ENCODE measurements around the gene PRKCQ. TPM values are rescaled to one million over a fixed set of nuclear protein-coding genes. Genes with fewer than 3 reads are reported as not detected.

Gene PRKCQ
- total and polyA plus RNA-seq, 2 experiments from 2014 or later, result 0.43 to 0.97 TPM

GRCh38 chr10:6601246-6601805, 21.2 kb upstream of the PRKCQ start:
- WGBS (ENCODE audit: low lambda C conversion rate, missing lambda C conversion rate), result 85% methylated on average over 9 of the region's 9 CpGs
- TF ChIP-seq, protein P1, sequence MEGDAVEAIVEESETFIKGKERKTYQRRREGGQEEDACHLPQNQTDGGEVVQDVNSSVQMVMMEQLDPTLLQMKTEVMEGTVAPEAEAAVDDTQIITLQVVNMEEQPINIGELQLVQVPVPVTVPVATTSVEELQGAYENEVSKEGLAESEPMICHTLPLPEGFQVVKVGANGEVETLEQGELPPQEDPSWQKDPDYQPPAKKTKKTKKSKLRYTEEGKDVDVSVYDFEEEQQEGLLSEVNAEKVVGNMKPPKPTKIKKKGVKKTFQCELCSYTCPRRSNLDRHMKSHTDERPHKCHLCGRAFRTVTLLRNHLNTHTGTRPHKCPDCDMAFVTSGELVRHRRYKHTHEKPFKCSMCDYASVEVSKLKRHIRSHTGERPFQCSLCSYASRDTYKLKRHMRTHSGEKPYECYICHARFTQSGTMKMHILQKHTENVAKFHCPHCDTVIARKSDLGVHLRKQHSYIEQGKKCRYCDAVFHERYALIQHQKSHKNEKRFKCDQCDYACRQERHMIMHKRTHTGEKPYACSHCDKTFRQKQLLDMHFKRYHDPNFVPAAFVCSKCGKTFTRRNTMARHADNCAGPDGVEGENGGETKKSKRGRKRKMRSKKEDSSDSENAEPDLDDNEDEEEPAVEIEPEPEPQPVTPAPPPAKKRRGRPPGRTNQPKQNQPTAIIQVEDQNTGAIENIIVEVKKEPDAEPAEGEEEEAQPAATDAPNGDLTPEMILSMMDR (IDR thresholded peaks at IDR 0.05; ENCODE audit: poor library complexity), result no peak
- TF ChIP-seq EZH2 (IDR thresholded peaks at IDR 0.05; ENCODE audit: borderline replicate concordance), result no peak
- no peak for TF ChIP-seq EZH2phosphoT487 (IDR thresholded peaks at IDR 0.05; ENCODE audit: low read depth, severe bottlenecking, unreplicated experiment)
- H3K4me1 ChIP-seq (ENCODE audit: insufficient read depth), result no peaks in the 10 kb centered on the region
- no peak overlapping the region for H3K27ac ChIP-seq
- H3K79me2 ChIP-seq, result no peaks in the 10 kb centered on the region
- peaks cover 19% of the 10 kb centered on the region for H3K27me3 ChIP-seq
- no peaks in the 10 kb centered on the region for H4K20me1 ChIP-seq (ENCODE audit: insufficient read depth, poor library complexity, severe bottlenecking)
- H3K9me3 ChIP-seq (ENCODE audit: low read depth), result no peaks in the 10 kb centered on the region
- H2AFZ ChIP-seq, result no peak overlapping the region
- H3K36me3 ChIP-seq (replicated peaks; ENCODE audit: insufficient read depth, low read depth), result no peaks in the 10 kb centered on the region
- H3K4me2 ChIP-seq, result no peak overlapping the region
- no peak overlapping the region for H3K4me3 ChIP-seq
- no peak for DNase-seq (ENCODE audit: low spot score)
- H3K9me2 ChIP-seq (replicated peaks; ENCODE audit: insufficient read depth), result no peaks in the 10 kb centered on the region

GRCh38 chr10:6600224-6600987, 20.3 kb upstream of the PRKCQ start:
- Histone ChIP-seq H3K4me3 (no peak overlapping the region), H3K4me2 (no peak overlapping the region), H3K9me2 (replicated peaks; ENCODE audit: insufficient read depth) (no peaks in the 10 kb centered on the region), H3K79me2 (no peaks in the 10 kb centered on the region), H2AFZ (no peak overlapping the region), H3K4me1 (ENCODE audit: insufficient read depth) (no peaks in the 10 kb centered on the region), H4K20me1 (ENCODE audit: insufficient read depth, poor library complexity, severe bottlenecking) (no peaks in the 10 kb centered on the region), H3K36me3 (replicated peaks; ENCODE audit: insufficient read depth, low read depth) (no peaks in the 10 kb centered on the region), H3K9me3 (ENCODE audit: low read depth) (no peaks in the 10 kb centered on the region), H3K27me3 (peaks cover 19% of the 10 kb centered on the region), H3K27ac (no peak overlapping the region)
- no peak for DNase-seq (ENCODE audit: low spot score)
- WGBS (ENCODE audit: low lambda C conversion rate, missing lambda C conversion rate), result 92% methylated on average over 7 of the region's 7 CpGs
- TF ChIP-seq EZH2 (IDR thresholded peaks at IDR 0.05; ENCODE audit: borderline replicate concordance) (no peak), EZH2phosphoT487 (IDR thresholded peaks at IDR 0.05; ENCODE audit: low read depth, severe bottlenecking, unreplicated experiment) (no peak)
- TF ChIP-seq, protein P1 (IDR thresholded peaks at IDR 0.05; ENCODE audit: poor library complexity), result no peak

DNA sequence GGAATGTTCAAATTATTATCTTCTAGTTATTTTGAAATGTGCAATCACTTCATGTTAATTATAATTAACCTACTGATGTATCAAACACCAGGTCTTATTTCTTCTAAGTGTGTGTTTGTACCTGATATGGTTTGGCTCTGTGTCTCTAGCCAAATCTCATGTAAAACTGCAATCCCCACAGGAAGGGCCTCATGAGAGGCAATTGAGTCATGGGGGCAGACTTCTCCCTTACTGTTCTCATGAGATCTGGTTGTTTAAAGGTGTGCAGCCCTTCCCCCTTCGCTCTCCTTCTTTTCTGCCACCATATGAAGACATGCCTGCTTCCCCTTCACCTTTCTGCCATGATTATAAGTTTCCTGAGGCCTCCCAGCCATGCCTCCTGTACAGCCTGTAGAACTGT, 18.6 kb upstream of the PRKCQ start:
- H3K9me2 ChIP-seq (replicated peaks; ENCODE audit: insufficient read depth), result no peaks in the 10 kb centered on the region
- H3K4me3 ChIP-seq, result no peak overlapping the region
- H3K36me3 ChIP-seq (replicated peaks; ENCODE audit: insufficient read depth, low read depth), result no peaks in the 10 kb centered on the region
- H4K20me1 ChIP-seq (ENCODE audit: insufficient read depth, poor library complexity, severe bottlenecking), result no peaks in the 10 kb centered on the region
- H3K9me3 ChIP-seq (ENCODE audit: low read depth), result no peaks in the 10 kb centered on the region
- no peak overlapping the region for H3K27ac ChIP-seq
- no peak for DNase-seq (ENCODE audit: low spot score)
- TF ChIP-seq EZH2 (IDR thresholded peaks at IDR 0.05; ENCODE audit: borderline replicate concordance) (no peak), EZH2phosphoT487 (IDR thresholded peaks at IDR 0.05; ENCODE audit: low read depth, severe bottlenecking, unreplicated experiment) (no peak)
- TF ChIP-seq, protein P1 (IDR thresholded peaks at IDR 0.05; ENCODE audit: poor library complexity), result no peak
- WGBS (ENCODE audit: low lambda C conversion rate, missing lambda C conversion rate), result 73% methylated on average over 1 of the region's 1 CpG
- H3K79me2 ChIP-seq, result no peaks in the 10 kb centered on the region
- no peak overlapping the region for H2AFZ ChIP-seq
- H3K27me3 ChIP-seq, result peaks cover 9% of the 10 kb centered on the region
- H3K4me1 ChIP-seq (ENCODE audit: insufficient read depth), result no peaks in the 10 kb centered on the region
- no peak overlapping the region for H3K4me2 ChIP-seq

Data from hepatocyte (in vitro differentiated cells).